ENCODE results near the gene CNTN5.

- TF ChIP-seq ZNF670 (tag by site-specific recombination; IDR thresholded peaks at IDR 0.05; ENCODE audit: low read depth) (no peak), ZNF239 (tag by site-specific recombination; IDR thresholded peaks at IDR 0.05) (no peak), GLI2 (tag by site-specific recombination; IDR thresholded peaks at IDR 0.05; ENCODE audit: borderline replicate concordance, low read depth) (no peak), SALL2 (tag by site-specific recombination; IDR thresholded peaks at IDR 0.05; ENCODE audit: borderline replicate concordance) (no peak), PBX3 (CRISPR knock-in tag; IDR thresholded peaks at IDR 0.05) (no peak), ZNF426 (tag by site-specific recombination; IDR thresholded peaks at IDR 0.05) (no peak), ZNF558 (tag by site-specific recombination; IDR thresholded peaks at IDR 0.05) (no peak)
- TF ChIP-seq, protein P1, sequence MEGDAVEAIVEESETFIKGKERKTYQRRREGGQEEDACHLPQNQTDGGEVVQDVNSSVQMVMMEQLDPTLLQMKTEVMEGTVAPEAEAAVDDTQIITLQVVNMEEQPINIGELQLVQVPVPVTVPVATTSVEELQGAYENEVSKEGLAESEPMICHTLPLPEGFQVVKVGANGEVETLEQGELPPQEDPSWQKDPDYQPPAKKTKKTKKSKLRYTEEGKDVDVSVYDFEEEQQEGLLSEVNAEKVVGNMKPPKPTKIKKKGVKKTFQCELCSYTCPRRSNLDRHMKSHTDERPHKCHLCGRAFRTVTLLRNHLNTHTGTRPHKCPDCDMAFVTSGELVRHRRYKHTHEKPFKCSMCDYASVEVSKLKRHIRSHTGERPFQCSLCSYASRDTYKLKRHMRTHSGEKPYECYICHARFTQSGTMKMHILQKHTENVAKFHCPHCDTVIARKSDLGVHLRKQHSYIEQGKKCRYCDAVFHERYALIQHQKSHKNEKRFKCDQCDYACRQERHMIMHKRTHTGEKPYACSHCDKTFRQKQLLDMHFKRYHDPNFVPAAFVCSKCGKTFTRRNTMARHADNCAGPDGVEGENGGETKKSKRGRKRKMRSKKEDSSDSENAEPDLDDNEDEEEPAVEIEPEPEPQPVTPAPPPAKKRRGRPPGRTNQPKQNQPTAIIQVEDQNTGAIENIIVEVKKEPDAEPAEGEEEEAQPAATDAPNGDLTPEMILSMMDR (tag by site-specific recombination; IDR thresholded peaks at IDR 0.05) = no peak
- TF ChIP-seq, protein P2, sequence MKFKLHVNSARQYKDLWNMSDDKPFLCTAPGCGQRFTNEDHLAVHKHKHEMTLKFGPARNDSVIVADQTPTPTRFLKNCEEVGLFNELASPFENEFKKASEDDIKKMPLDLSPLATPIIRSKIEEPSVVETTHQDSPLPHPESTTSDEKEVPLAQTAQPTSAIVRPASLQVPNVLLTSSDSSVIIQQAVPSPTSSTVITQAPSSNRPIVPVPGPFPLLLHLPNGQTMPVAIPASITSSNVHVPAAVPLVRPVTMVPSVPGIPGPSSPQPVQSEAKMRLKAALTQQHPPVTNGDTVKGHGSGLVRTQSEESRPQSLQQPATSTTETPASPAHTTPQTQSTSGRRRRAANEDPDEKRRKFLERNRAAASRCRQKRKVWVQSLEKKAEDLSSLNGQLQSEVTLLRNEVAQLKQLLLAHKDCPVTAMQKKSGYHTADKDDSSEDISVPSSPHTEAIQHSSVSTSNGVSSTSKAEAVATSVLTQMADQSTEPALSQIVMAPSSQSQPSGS (tag by site-specific recombination; IDR thresholded peaks at IDR 0.05; ENCODE audit: low read depth) = no peak
- TF ChIP-seq, protein P3, sequence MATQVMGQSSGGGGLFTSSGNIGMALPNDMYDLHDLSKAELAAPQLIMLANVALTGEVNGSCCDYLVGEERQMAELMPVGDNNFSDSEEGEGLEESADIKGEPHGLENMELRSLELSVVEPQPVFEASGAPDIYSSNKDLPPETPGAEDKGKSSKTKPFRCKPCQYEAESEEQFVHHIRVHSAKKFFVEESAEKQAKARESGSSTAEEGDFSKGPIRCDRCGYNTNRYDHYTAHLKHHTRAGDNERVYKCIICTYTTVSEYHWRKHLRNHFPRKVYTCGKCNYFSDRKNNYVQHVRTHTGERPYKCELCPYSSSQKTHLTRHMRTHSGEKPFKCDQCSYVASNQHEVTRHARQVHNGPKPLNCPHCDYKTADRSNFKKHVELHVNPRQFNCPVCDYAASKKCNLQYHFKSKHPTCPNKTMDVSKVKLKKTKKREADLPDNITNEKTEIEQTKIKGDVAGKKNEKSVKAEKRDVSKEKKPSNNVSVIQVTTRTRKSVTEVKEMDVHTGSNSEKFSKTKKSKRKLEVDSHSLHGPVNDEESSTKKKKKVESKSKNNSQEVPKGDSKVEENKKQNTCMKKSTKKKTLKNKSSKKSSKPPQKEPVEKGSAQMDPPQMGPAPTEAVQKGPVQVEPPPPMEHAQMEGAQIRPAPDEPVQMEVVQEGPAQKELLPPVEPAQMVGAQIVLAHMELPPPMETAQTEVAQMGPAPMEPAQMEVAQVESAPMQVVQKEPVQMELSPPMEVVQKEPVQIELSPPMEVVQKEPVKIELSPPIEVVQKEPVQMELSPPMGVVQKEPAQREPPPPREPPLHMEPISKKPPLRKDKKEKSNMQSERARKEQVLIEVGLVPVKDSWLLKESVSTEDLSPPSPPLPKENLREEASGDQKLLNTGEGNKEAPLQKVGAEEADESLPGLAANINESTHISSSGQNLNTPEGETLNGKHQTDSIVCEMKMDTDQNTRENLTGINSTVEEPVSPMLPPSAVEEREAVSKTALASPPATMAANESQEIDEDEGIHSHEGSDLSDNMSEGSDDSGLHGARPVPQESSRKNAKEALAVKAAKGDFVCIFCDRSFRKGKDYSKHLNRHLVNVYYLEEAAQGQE (tag by site-specific recombination; IDR thresholded peaks at IDR 0.05) = no peak
Observed at GRCh38 chr11:99238401-99238800, 217.7 kb downstream of the CNTN5 start.

All from HEK293 (cell line).